SU-DHL-6 (cell line): ENCODE measurements around the gene SUCO.

Experiments used
- H2AFZ ChIP-seq: fragments of 200-600 bp; sonication (generic); 2 replicates; pipeline ENCODE4 v1.6.1; 2014; ENCODE audit warnings: low read depth, mild to moderate bottlenecking, moderate library complexity, mixed read lengths, antibody characterized with exemption, low read length; ENCODE audit not compliant: severe bottlenecking
- H3F3A ChIP-seq: fragments of 200-600 bp; shearing (Covaris generic); 2 replicates; pipeline ENCODE4 v1.6.0; 2016; ENCODE audit warnings: antibody characterized with exemption, mild to moderate bottlenecking; ENCODE audit not compliant: insufficient read depth
- H3K27ac ChIP-seq: fragments of 200-600 bp; sonication (generic); 2 replicates; pipeline ENCODE4 v1.5.1; 2016; ENCODE audit warnings: low read depth, mild to moderate bottlenecking, low read length, moderate library complexity, mixed read lengths
- H3K27me3 ChIP-seq: fragments of 200-600 bp; sonication (generic), shearing (Covaris generic); 2 replicates; pipeline ENCODE4 v1.6.0; 2014; ENCODE audit warnings: mild to moderate bottlenecking, low read length
- H3K36me3 ChIP-seq: fragments of 200-600 bp; sonication (generic); 2 replicates; pipeline ENCODE4 v1.6.1; 2014; ENCODE audit warnings: mild to moderate bottlenecking, low read length, mixed read lengths
- H3K4me2 ChIP-seq: fragments of 300-600, 200-600 bp; shearing (Covaris generic), sonication (generic); 2 replicates; pipeline ENCODE4 v1.6.0; 2014; ENCODE audit warnings: low read length, low read depth, mild to moderate bottlenecking; ENCODE audit not compliant: poor library complexity, severe bottlenecking
- H3K4me3 ChIP-seq: fragments of 200-600 bp; sonication (generic); 2 replicates; pipeline ENCODE4 v1.5.1; 2014; ENCODE audit warnings: antibody characterized with exemption, low read length, mild to moderate bottlenecking, mixed read lengths; ENCODE audit not compliant: insufficient read depth, poor library complexity, severe bottlenecking
- H3K79me2 ChIP-seq: fragments of 200-600 bp; sonication (generic); 2 replicates; pipeline ENCODE4 v1.6.1; 2014; ENCODE audit warnings: mild to moderate bottlenecking, low read length, moderate library complexity; ENCODE audit not compliant: insufficient read depth
- H3K9ac ChIP-seq: fragments of 200-600 bp; sonication (generic); 2 replicates; pipeline ENCODE4 v1.7.0; 2014; ENCODE audit warnings: mild to moderate bottlenecking, low read length
- H3K9me2 ChIP-seq: fragments of 200-600 bp; sonication (generic); replicated peaks from 2 replicates; pipeline ENCODE4 v1.6.1; 2014; ENCODE audit warnings: low read length; ENCODE audit not compliant: insufficient read depth
- H3K9me3 ChIP-seq: fragments of 200-600 bp; sonication (generic); 2 replicates; pipeline ENCODE4 v1.6.1; 2014; ENCODE audit warnings: low read length, mixed read lengths; ENCODE audit not compliant: insufficient read depth
- H4K20me1 ChIP-seq: fragments of 200-600 bp; sonication (generic); 2 replicates; pipeline ENCODE4 v1.6.1; 2014; ENCODE audit warnings: low read depth, mild to moderate bottlenecking, antibody characterized with exemption, low read length, moderate library complexity, mixed read lengths
- CTCF ChIP-seq: fragments of 200-600 bp; sonication (generic); IDR thresholded peaks from one replicate; pipeline ENCODE4 v1.5.1; 2017; ENCODE audit warnings: antibody characterized with exemption, mild to moderate bottlenecking, low read length, moderate library complexity; ENCODE audit not compliant: insufficient read depth, poor library complexity, severe bottlenecking
- EZH2phosphoT487 ChIP-seq: fragments of 200-600 bp; sonication (generic), shearing (Covaris generic); conservative IDR thresholded peaks from 2 replicates; pipeline ENCODE4 v1.6.1; 2018; ENCODE audit warnings: mild to moderate bottlenecking, antibody characterized with exemption, low read length, moderate library complexity, mixed read lengths

The SUCO gene

GRCh38 chr1:172599912-172600311, 67.0 kb downstream of the SUCO start:
- Histone ChIP-seq H3K36me3 (peaks cover 26% of the 10 kb centered on the region), H4K20me1 (no peaks in the 10 kb centered on the region), H2AFZ (no peak overlapping the region), H3K79me2 (no peaks in the 10 kb centered on the region), H3F3A (no peaks in the 10 kb centered on the region), H3K9ac (no peak overlapping the region), H3K4me3 (no peak overlapping the region), H3K27ac (no peak overlapping the region), H3K4me2 (no peak overlapping the region), H3K9me3 (no peaks in the 10 kb centered on the region), H3K27me3 (no peaks in the 10 kb centered on the region), H3K9me2 (no peaks in the 10 kb centered on the region)
- no peak for TF ChIP-seq EZH2phosphoT487
- TF ChIP-seq CTCF = no peak

- Histone ChIP-seq H2AFZ (no peak overlapping the region), H3K36me3 (peaks cover 26% of the 10 kb centered on the region), H4K20me1 (no peaks in the 10 kb centered on the region), H3K79me2 (no peaks in the 10 kb centered on the region), H3K4me3 (no peak overlapping the region), H3K9me2 (no peaks in the 10 kb centered on the region), H3K9ac (no peak overlapping the region), H3K9me3 (no peaks in the 10 kb centered on the region), H3K27ac (no peak overlapping the region), H3K4me2 (no peak overlapping the region), H3K27me3 (no peaks in the 10 kb centered on the region), H3F3A (no peaks in the 10 kb centered on the region)
- TF ChIP-seq EZH2phosphoT487 (no peak), CTCF (no peak)
These were observed 67.7 kb downstream of the SUCO start for GRCh38 chr1:172600615-172601014.

- no peak overlapping the region for H3K9ac ChIP-seq
- H3K79me2 ChIP-seq = no peaks in the 10 kb centered on the region
- H3K9me2 ChIP-seq = no peaks in the 10 kb centered on the region
- H3K4me2 ChIP-seq = no peak overlapping the region
- peaks cover 26% of the 10 kb centered on the region for H3K36me3 ChIP-seq
- no peak overlapping the region for H2AFZ ChIP-seq
- H4K20me1 ChIP-seq = no peaks in the 10 kb centered on the region
- no peak overlapping the region for H3K4me3 ChIP-seq
- no peaks in the 10 kb centered on the region for H3K9me3 ChIP-seq
- TF ChIP-seq EZH2phosphoT487 = no peak
- no peak for TF ChIP-seq CTCF
- H3K27ac ChIP-seq = no peak overlapping the region
- H3K27me3 ChIP-seq = no peaks in the 10 kb centered on the region
- no peaks in the 10 kb centered on the region for H3F3A ChIP-seq
These were observed 68.2 kb downstream of the SUCO start for GRCh38 chr1:172601046-172601630.
